Thymus (tissue), 11 donors: ENCODE results near the gene PPBP. TPM values are rescaled to one million over a fixed set of nuclear protein-coding genes. Genes with fewer than 3 reads are reported as not detected.

Source experiments
- DNase-seq, 9 donors: peaks; one replicate each; pipeline ENCODE4 v3.0.0-alpha.2; 2013; ENCODE audit warnings: low spot score in 9 of 9, low read depth in 6 of 9, missing footprints in 1 of 9
- H3K27ac ChIP-seq, 2 donors: one replicate each; pipeline ENCODE4 v1.5.1; 2013; ENCODE audit warnings: control low read depth in 1 of 2, low read depth in 1 of 2, low read length in 1 of 2, mild to moderate bottlenecking in 1 of 2, moderate library complexity in 1 of 2
- H3K27me3 ChIP-seq, 2 donors: one replicate each; pipeline ENCODE4 v1.5.1; 2013; ENCODE audit warnings: low read length in 1 of 2; ENCODE audit not compliant: control insufficient read depth in 2 of 2, insufficient read depth in 1 of 2
- H3K36me3 ChIP-seq, 2 donors: one replicate each; pipeline ENCODE4 v1.5.1; 2013; ENCODE audit warnings: low read length in 1 of 2, mild to moderate bottlenecking in 1 of 2, moderate library complexity in 1 of 2; ENCODE audit not compliant: control insufficient read depth in 2 of 2, insufficient read depth in 2 of 2
- H3K4me1 ChIP-seq, 2 donors: one replicate each; pipeline ENCODE4 v1.5.1; 2013; ENCODE audit warnings: low read length in 2 of 2; ENCODE audit not compliant: control insufficient read depth in 2 of 2, insufficient read depth in 2 of 2
- H3K4me3 ChIP-seq, 2 donors: one replicate each; pipeline ENCODE4 v1.5.1; 2013; ENCODE audit warnings: low read length in 2 of 2, control low read depth in 1 of 2, mild to moderate bottlenecking in 1 of 2
- H3K9me3 ChIP-seq, 2 donors: one replicate each; pipeline ENCODE4 v1.5.1; 2013; ENCODE audit warnings: low read length in 1 of 2, mild to moderate bottlenecking in 1 of 2; ENCODE audit not compliant: control insufficient read depth in 2 of 2, insufficient read depth in 1 of 2
- WGBS: extraction: QIAGEN DNeasy Blood & Tissue Kit; methylation state at CpG from one replicate; pipeline ENCODE4 v1.1.7; 2013; 5-methylcytosine and 5-hydroxymethylcytosine counted together
- polyA plus RNA-seq: library from polyadenylated mRNA; stranded (reverse); fragments of 200-250 nt; gene quantifications from one replicate; pipeline ENCODE4 v1.2.3, GENCODE V29; 2013
- total RNA-seq: library from RNA; stranded (reverse); fragments of 120-200 nt; gene quantifications from one replicate; pipeline ENCODE4 v1.2.4, GENCODE V29; 2013
- donor health status: healthy.

Gene PPBP
- total and polyA plus RNA-seq, 2 donors, result 3.2 to 3.7 TPM

- Histone ChIP-seq H3K27ac (peak overlapping the region in 1 of 2 donors; percentile 25), H3K36me3 (no peaks in the 10 kb centered on the region), H3K4me1 (peaks cover 0 to 4% of the 10 kb centered on the region in 2 donors), H3K27me3 (no peaks in the 10 kb centered on the region), H3K4me3 (no peak overlapping the region), H3K9me3 (no peaks in the 10 kb centered on the region)
- WGBS, result 53% methylated on average over 3 of the region's 3 CpGs
- DNase-seq, result peak in 2 of 9 donors; percentile 10 to 39
Measured at GRCh38 chr4:74018771-74019170, 30.8 kb upstream of the PPBP start.

- H3K9me3 ChIP-seq, result no peaks in the 10 kb centered on the region
- no peaks in the 10 kb centered on the region for H3K27me3 ChIP-seq
- no peaks in the 10 kb centered on the region for H3K36me3 ChIP-seq
- peaks cover 0 to 4% of the 10 kb centered on the region in 2 donors for H3K4me1 ChIP-seq
- H3K27ac ChIP-seq, result no peak overlapping the region
- no peak for DNase-seq
- H3K4me3 ChIP-seq, result no peak overlapping the region
Measured at GRCh38 chr4:74018116-74018515, 30.1 kb upstream of the PPBP start.

- WGBS, result 1% methylated on average over 1 of the region's 1 CpG
- Histone ChIP-seq H3K9me3 (no peaks in the 10 kb centered on the region), H3K4me1 (peaks cover 0 to 4% of the 10 kb centered on the region in 2 donors), H3K36me3 (no peaks in the 10 kb centered on the region), H3K4me3 (no peak overlapping the region), H3K27ac (no peak overlapping the region), H3K27me3 (no peaks in the 10 kb centered on the region)
- DNase-seq, result peak in 7 of 9 donors; percentile 11 to 80 (median 51)
Measured at GRCh38 chr4:74016068-74016467, 28.1 kb upstream of the PPBP start.

GRCh38 chr4:74015126-74015780 lies 27.3 kb upstream of the PPBP start:
- DNase-seq, result no peak
- no peaks in the 10 kb centered on the region for H3K36me3 ChIP-seq
- no peak overlapping the region for H3K4me3 ChIP-seq
- no peaks in the 10 kb centered on the region for H3K9me3 ChIP-seq
- peaks cover 0 to 4% of the 10 kb centered on the region in 2 donors for H3K4me1 ChIP-seq
- no peaks in the 10 kb centered on the region for H3K27me3 ChIP-seq
- WGBS, result 91% methylated on average over 3 of the region's 3 CpGs
- H3K27ac ChIP-seq, result no peak overlapping the region

- Histone ChIP-seq H3K4me1 (peaks cover 0 to 4% of the 10 kb centered on the region in 2 donors), H3K9me3 (no peaks in the 10 kb centered on the region), H3K27ac (no peak overlapping the region), H3K36me3 (no peaks in the 10 kb centered on the region), H3K4me3 (no peak overlapping the region), H3K27me3 (no peaks in the 10 kb centered on the region)
- no peak for DNase-seq
- WGBS, result 36% methylated on average over 1 of the region's 1 CpG
Measured at GRCh38 chr4:74014332-74014731, 26.3 kb upstream of the PPBP start.

- Histone ChIP-seq H3K4me1 (peaks cover 0 to 4% of the 10 kb centered on the region in 2 donors), H3K9me3 (no peaks in the 10 kb centered on the region), H3K27ac (no peak overlapping the region), H3K36me3 (no peaks in the 10 kb centered on the region), H3K4me3 (no peak overlapping the region), H3K27me3 (no peaks in the 10 kb centered on the region)
- DNase-seq, result no peak
- 93% methylated on average over 2 of the region's 2 CpGs for WGBS
Measured at GRCh38 chr4:74013264-74013663, 25.3 kb upstream of the PPBP start.

- Histone ChIP-seq H3K4me1 (peaks cover 0 to 4% of the 10 kb centered on the region in 2 donors), H3K4me3 (no peak overlapping the region), H3K9me3 (no peaks in the 10 kb centered on the region), H3K36me3 (no peaks in the 10 kb centered on the region), H3K27me3 (no peaks in the 10 kb centered on the region), H3K27ac (no peak overlapping the region)
- DNase-seq, result no peak
- WGBS, result 95% methylated on average over 4 of the region's 4 CpGs
Measured at GRCh38 chr4:74012130-74012529, 24.1 kb upstream of the PPBP start.

GRCh38 chr4:74009307-74009706 lies 21.3 kb upstream of the PPBP start:
- WGBS, result 98% methylated on average over 3 of the region's 3 CpGs

GRCh38 chr4:74006009-74006476 lies 18.1 kb upstream of the PPBP start:
- no peaks in the 10 kb centered on the region for H3K4me1 ChIP-seq
- no peaks in the 10 kb centered on the region for H3K9me3 ChIP-seq
- no peaks in the 10 kb centered on the region for H3K36me3 ChIP-seq
- DNase-seq, result no peak
- no peak overlapping the region for H3K4me3 ChIP-seq
- WGBS, result 97% methylated on average over 2 of the region's 2 CpGs
- no peaks in the 10 kb centered on the region for H3K27me3 ChIP-seq
- no peak overlapping the region for H3K27ac ChIP-seq

More at GRCh38 chr4:74009307-74009706, 21.3 kb upstream of the PPBP start:
- H3K4me3 ChIP-seq, result no peak overlapping the region
- no peak overlapping the region for H3K27ac ChIP-seq
- no peaks in the 10 kb centered on the region for H3K36me3 ChIP-seq
- no peak for DNase-seq
- H3K9me3 ChIP-seq, result no peaks in the 10 kb centered on the region
- H3K27me3 ChIP-seq, result no peaks in the 10 kb centered on the region
- no peaks in the 10 kb centered on the region for H3K4me1 ChIP-seq
